ENCODE results near the gene PTPRN2.

PTPRN2 gene

DNA sequence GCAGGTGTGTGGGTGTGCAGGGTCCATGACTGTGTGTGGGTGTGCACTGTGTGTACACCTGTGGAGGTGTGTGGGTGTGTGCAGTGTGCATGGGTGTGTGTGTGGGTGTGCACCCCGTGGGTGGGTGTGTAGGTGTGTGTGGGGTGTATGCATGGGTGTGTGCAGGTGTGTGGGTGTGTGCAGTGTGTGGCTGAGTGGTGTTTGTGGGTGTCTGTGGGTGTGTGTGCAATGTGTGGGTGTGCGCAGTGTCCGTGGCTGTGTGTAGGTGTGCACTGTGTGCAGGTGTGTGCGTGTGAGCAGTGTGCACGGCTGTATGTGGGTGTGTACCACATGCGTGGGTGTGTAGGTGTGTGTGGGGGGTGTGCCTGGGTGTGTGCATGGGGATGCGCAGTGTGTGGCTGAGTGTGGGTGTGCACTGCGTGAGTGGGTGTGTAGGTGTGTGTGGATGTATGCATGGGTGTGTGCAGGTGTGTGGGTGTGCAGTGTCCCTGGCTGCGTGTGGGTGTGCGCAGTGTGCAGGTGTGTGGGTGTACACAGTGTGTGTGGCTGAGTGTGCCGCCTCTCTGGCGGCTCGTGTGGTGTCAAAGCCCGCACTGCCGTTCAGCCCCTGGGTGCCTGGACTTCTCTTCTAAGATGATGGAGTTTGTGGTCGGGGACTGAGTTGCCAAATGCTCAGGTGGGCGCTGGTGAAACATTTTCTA lies 1042.5 kb downstream of the PTPRN2 start:
- no peak for DNase-seq (ENCODE audit: low spot score)

DNA sequence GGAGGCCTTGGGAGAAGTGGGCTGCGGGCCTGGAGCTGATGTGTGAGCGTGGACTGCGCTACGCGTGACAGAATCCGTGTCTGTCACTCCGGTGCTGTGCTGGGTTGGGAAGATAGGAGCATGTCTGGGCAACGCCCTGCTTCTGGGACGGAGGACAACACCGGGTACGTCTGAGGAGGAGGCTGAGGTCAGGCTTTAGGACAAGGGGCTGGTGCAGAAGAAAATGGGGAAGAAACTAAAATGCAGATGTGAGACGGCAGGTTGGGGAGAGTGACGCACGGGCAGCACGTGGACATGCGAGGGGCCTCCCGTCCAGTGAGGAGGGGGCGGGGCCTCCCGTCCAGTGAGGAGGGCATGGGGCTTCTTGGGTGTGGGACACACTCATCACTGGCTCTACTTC lies 1043.4 kb downstream of the PTPRN2 start:
- no peak for DNase-seq (ENCODE audit: low spot score)

DNA sequence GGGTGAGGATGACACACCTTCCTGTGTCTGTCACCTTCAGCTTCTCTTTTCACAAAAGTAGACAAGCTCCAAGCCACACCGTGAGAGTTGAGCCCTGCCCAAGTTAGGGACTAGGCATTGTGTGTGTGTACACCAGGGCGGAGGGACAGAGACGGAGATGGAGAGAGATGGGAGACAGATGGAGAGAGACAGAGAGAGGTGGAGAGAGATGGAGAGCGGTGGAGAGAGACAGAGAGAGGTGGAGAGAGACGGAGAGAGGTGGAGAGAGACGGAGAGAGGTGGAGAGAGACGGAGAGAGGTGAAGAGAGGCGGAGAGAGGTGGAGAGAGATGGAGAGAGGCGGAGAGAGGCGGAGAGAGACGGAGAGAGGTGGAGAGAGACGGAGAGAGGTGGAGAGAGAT lies 1043.8 kb downstream of the PTPRN2 start:
- DNase-seq (ENCODE audit: low spot score), result no peak

DNA sequence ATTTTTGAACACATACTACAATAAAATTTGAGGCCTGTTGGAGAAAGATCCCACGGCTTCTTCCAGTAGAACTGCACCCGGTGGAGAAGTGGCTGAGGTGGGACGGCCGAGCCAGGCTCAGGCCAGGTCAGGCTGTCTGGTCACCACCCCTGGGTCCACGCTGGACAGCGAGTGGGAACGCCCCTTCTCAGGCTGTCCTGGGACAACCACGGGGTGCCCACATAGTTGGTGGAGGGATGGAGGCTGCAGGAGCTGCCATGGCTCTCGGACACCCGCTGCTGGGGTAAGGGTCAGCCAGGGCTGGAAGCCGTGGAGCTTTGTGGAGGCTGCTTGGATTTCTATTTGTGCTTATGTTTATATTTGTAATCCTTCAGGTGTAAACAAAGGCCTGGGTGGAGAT lies 1044.3 kb downstream of the PTPRN2 start:
- DNase-seq (ENCODE audit: low spot score), result no peak

DNA sequence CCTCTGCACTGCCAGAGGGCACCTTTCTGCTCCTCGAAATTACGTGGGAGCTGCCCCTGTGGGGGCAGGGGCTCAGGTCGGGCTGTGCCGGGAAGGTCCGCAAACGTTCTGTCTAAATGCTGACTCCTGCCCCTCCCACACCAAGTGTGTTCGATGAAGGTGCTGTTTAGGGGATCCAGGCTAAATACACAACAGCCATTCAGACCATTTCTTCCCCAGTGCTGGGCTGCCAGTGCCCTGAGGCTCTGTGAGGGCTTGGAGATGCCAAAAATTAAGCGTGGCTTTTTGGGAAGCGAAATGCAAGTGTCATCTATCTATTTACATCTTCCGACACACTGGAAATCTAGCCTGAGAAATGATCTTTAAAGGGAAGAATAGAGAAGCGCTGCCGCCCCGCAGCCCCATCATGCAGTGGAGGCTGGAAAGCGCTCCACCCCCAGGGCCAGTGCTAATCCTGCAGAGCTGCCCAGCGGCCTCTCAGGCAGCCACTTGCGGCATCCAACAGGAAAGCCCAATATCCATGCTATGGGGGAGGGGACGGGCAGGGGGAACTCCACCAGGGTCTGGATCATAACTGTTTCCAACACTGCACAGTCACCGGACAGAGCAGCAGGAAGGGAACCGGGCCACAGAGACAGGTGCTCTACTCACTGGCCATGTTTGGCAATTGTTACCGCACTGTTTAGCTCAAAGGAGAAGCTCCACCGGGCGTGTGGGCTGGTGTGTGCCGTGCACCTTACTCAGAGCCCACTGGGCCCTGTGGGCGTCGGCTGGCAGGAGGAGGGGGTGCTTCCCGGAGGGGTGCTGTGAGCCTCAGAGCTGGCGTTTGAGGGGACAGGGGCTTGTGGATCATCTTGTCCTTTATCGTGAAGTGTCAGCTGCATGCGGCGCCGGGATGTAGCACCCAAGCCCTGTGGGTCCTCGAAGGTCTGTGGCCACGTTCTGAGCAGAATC lies 1045.3 kb downstream of the PTPRN2 start:
- no peak for DNase-seq (ENCODE audit: low spot score)

DNA sequence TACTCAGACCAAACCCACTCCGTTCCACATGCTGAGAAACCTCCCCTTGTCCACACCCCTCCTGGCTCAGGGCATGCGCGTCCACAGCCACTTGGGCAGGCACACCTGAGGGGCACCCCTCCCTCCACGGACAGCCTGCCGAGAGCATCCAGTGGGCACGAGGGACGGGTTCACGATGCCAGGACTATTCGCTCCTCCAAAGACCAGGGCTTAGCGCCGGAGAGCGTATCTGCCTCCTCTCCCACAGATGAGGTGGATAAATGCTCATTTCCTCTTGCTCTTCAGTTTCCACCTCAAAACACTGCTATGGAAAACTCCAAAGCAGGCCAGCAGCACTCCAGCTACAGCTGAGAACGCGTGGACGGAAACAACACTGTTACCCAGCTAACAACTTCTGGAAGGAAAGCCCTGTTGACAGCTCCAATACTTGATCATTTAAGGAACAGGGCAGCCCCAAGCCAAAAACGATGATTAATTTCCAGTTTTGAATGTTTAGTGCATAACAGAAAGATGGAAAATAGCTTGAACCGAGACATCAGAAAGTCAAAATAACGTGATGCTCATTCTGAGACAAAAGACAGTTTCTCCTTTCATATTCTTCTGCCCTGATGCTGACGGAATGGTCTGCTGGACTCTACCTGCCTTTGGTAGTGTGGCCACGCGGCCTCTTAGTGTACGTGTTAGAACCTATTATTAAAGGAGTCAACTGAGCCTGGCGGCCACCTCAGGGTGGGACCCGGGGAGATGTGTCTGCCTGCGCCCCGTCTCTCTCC lies 1046.1 kb downstream of the PTPRN2 start:
- no peak for DNase-seq (ENCODE audit: low spot score)

DNA sequence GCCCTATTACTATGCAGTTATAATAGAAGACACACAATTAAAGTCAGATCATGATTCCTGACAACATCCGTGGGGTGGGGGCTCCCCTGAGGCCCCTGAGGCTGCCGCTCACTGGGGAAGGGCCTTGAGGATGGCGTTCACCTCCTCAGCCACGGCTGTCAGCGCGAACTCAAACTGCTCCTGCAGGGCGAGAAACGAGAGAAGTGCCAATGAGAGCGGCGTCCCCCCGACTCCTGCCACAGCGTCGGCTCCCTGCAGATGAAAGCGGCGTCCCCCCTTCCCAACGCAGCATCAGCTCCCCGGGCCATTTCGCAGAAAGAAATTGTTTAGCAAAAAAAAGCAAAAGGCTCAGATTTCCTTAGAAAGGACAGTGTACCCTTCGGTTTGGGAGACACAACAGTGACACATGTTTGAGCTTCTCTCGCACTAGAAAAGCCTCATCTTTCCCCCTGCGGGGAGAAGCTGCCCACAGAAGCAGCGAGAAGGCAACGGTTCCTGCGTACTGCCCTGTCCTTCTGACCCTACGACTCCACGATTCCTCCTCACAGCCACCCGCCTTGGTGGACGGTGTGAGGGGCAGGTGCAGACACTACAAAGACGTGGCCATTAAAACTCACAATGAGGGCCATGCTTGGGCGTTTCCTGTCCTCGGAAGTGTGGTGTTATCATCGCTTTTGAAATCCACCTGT lies 1046.9 kb downstream of the PTPRN2 start:
- DNase-seq (ENCODE audit: low spot score), result no peak

DNA sequence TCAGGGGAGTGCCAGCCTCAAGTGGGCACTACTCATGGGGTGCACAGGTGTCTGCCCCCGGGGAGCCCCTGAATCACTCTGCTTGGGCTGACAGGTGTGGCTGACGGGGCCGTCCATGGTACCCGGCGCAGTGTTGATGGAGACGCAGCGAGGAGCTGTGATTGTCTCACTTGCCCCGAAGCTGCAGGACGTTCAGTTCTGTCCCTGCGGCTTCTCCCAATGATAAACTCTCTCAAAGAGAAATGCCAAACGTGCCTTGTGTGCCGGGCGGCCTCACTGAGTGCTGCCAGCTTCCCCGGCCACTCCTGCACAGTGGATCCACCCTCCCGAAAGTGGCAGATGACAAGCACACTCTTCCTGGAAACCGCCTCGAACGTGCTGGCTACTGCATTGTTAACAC lies 1047.6 kb downstream of the PTPRN2 start:
- DNase-seq (ENCODE audit: low spot score), result no peak

DNA sequence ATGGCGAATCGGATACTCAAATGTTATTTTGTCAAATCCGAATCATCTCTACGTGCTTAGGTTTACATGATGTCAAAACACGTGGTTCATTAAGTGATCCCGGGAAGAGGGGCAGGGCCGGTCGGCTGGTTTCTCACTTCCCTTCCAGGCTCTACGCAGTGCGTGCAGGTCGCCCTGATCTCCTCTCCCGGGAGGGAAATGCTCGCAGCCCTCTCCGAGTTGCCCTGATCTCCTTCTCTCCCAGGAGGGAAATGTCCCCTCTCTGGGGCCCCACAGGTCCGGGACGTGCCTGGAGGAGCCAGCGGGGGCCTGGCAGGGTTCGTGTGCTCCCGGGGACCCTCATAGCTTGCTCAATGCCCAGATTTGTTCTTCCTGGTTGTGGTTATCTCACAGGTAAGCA lies 1048.1 kb downstream of the PTPRN2 start:
- no peak for DNase-seq (ENCODE audit: low spot score)

DNA sequence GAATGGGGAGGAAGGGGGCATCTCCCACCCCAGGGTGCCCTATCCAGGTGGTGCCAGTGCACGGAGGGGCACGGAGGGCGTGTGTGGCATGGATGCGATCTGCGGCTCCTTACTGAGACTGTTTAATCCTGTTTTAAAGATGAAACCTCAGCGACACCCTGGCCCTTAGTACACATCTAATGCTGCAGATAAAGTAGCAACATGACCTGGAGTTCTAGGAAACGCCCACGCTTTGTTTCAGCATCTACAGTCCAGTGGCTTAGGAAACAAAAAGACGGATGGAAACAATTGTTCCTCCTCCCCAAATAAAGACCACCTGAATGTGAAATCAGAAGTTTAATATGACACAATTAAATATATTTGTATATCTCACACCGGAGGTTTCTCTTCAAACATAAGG lies 1048.9 kb downstream of the PTPRN2 start:
- no peak for DNase-seq (ENCODE audit: low spot score)

DNA sequence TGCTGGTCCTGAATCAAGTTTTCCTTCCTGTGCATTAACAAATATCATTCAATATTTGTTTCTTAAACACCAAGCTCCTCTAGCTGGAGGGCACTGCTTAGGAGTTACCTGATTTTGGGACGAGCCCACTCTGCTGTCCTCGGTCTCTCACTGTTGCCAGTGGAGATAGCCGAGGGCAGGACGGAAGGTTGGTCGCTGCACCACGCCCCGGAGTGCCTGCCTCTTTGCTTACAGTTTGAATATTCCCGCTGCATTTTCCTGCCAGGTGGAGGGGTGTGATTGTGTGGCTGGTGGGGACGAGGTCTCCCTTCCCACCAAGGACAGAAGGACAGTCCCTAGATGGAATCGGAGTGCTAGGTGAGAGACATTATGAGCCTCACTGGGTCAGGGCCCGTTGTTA lies 1049.3 kb downstream of the PTPRN2 start:
- no peak for DNase-seq (ENCODE audit: low spot score)

DNA sequence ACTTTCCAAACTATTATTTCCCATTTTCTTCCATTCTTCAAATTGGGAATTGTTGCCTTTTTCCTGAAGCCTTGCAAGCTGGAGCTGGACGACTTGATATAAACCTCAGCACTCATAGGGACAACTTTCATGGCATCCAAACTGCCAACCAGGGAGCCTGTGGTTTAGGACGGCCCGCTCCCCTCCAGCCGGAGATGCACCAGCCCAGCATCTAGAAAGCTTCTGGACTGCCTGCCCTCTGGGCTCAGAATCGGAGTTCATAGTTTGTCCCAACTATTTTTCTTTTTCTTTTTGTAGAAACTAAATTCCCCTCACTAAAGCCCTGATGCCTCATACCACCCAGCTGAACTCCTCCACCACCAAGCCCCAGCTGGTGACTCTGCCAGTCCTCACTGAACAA lies 1050.6 kb downstream of the PTPRN2 start:
- no peak for DNase-seq (ENCODE audit: low spot score)

DNA sequence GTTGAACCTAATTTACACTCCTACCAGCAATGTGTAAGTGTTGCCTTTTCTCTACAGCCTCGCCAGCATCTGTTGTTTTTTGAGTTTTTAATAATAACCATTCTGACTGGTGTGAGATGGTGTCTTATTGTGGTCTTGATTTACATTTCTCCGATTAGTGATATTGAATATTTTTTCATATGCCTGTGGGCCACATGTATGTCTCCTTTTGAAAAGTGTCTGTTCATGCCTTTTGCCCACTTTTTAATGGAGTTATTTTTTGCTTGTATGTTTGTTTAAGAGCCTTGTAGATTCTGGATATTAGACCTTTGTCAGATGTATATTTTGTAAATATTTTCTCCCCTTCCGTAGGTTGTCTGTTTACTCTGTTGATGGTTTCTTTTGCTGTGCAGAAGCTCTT lies 1055.6 kb downstream of the PTPRN2 start:
- DNase-seq (ENCODE audit: low spot score), result no peak

DNA sequence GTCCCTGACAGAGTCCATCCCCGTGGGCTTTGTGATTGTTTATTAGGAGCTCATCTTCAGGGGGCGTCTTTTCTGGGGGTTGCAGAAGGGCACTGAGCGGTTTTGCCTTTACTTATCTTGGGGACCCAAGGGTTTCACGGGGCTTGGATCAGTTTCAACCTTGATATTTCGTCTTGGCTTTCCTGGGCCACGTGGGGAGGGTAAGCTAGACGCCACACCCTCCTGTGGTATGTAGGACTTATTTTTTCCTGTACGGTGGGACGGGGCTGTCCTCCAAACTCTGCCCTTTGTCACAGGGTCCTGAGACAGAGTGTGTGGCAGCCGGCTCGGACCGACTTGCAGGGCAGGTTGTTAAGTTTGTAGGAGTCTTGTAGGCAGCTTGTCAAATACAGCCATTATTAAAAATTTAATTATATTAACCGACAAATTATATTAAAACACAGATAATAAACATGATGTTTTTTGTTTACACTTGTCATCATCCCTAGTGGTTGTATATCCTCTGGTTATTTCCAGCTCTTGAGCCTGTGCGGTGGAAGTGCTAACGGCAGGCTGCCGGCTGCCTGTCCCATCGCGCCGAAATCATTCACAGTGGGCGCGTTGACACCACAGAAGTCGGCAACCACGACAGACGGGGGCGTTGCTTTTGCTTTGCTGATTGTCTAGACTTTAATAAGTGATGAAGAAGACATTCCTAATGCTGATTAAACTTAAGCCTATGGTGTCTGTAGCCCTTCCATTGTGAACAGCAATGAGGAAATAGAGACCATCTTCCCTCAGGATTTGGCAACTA lies 1057.7 kb downstream of the PTPRN2 start:
- no peak for DNase-seq (ENCODE audit: low spot score)

DNA sequence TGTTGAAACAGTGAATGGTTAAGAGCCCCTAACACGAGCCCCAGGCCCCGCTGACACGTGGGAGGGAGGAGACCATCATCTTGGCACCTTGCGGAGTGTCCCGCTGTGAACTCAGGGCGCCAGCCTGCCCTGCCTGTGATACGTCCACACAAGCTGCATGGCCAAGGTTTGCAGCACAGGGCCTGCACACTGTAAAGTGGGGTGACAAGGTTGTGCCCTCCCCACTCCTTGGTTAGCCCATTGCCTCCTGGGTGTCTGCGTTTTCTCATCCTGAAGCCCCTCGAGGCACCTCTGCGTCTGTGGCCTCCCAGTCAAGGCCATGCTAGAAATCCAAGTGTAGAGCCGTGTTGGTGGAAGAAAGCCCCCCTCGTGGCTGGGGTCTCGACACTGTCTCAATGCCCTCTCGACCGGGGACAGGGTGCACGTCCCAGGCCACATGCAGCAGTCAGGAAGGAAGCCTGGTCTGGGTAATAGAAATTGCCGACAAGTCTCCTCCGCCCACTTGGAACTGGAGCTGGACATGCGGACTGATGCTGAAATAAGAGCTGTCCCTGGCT lies 1058.8 kb downstream of the PTPRN2 start:
- DNase-seq (ENCODE audit: low spot score), result no peak

DNA sequence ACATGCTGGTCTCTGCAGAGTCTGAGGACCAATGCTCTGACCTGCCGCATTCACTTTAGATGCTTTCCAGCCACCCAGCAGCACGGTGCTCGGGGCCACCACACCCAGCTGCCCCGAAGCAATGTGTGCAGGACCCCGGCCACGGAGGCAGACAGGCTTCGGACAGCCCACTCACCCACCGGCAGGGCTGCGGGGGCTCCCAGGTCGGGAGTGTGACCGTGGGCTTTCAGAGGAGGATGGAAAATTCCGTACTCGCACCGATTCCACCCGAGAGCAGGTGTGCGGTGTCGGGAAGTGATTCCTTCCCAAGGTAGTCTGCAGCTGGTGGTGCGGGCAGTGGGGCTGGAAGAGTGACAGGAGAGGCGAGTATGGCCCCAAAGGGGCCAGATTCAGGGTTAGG lies 1059.9 kb downstream of the PTPRN2 start:
- no peak for DNase-seq (ENCODE audit: low spot score)

DNA sequence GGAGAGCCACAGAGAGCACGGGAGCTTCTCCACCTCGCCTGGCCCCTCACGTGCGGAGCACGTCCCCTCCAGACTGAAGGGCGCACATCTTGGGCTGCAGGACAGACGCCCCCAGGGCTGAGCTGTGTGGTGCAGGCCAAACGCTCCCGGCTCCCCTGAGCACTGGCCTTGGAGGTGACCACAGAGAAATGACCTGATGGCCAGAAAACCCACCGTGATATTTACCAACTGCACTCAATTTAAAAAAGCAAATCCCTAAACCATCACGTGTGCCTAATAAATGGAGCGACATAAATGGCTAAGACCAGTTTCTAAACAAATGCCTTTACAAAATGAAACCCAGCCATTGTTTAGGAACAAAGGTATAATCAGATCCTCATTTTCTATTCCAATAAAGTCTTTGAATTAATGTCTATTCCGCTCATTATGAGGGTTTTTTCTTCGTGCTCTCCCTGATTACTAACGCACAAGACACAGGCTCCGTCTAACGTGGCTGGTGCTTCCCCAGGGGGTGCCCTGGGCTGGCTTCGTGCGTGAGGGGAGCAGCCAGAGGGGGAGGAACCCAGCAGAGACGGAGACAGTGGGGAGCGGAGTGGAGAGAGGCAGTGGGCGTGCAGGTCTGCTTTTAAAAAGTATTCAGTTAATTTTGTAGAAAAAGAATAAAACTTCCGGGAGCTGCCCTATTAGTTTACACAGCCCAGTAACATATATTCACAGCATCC lies 1060.5 kb downstream of the PTPRN2 start:
- no peak for DNase-seq (ENCODE audit: low spot score)

DNA sequence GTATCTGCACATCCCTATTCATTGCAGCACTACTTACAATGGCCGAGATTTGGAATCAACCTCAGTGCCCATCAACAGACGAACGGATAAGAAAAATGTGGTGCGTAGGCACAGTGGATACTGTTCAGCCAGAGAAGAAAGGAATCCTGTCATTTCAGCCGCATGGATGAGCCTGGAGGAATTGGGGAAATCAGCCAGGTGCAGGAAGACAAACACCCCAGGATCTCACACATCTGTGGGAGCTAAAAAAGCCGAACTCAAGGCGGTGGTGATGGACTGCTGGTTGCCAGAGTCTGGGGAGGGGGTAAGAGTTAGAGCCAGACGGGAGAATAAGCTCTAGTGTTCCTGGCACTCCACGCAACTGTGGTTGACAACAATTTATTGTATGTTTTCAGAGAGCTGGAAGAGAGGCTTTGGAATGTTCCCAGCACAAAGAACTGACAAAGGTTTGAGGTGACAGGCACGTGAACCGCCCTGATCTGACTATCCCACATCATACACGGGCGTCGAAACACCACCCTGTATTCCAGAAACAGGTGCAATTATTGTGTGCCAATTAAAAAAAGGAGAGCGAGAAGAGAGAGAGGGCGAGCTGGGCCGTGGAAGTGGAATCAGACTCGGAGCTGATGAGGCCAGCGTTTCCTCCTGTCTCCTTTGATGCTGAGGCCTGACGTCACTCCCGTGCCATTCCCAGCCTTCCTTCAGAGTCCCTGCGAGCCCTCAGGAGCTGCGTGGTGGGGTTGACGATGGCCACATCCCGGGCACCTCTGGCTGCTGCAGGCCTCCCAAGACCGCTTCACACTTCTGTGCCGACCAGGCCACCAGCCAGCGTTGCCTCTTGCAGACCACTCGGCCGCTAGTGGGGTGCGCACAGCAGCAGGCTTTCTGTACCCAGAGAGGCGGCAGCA lies 1061.4 kb downstream of the PTPRN2 start:
- DNase-seq (ENCODE audit: low spot score), result no peak

DNA sequence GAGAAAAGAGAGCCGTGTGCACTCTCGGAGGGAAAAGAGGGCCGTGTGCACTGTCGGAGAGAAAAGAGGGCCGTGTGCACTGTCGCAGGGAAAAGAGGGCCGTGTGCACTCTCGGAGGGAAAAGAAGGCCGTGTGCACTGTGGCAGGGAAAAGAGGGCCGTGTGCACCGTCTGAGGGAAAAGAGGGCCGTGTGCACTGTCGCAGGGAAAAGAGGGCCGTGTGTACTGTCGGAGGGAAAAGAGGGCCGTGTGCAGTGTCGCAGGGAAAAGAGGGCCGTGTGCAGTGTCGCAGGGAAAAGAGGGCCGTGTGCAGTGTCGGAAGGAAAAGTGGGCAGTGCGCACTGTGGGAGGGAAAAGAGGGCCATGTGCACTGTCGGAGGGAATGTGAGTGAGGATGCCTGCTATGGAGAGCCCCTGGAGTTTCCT lies 1062.1 kb downstream of the PTPRN2 start:
- no peak for DNase-seq (ENCODE audit: low spot score)

Measured in D341Med (cell line).